K562 (cell line): ENCODE results near the gene PITRM1. TPM values are rescaled to one million over a fixed set of nuclear protein-coding genes. Genes with fewer than 3 reads are reported as not detected.

Experiments used
- ATAC-seq: fragments of 200-7000 bp; cut with Tn5 transposase; 3 replicates; pipeline ENCODE4 v1.9.1; 2020; ENCODE audit warnings: moderate library complexity
- BruUV-seq: library from RNA; stranded (reverse); fragments of 400-500 nt; replicated peaks from 2 replicates; lab custom pipeline; 2021; lab: Mats Ljungman, UMichigan
- CTCF ChIA-PET: fragments of 300-600 bp; formaldehyde crosslinking; extraction: SDS; loops from one replicate; lab custom pipeline; 2021; ENCODE audit warnings: low intra/inter-chr PET ratio; lab: Yijun Ruan, JAX
- POLR2A ChIA-PET: fragments of 300-600, 350-650 bp; sonication (Branson Sonifier 250); formaldehyde crosslinking; extraction: SDS; loops from one replicate; lab custom pipeline; 2021; ENCODE audit warnings: antibody characterized with exemption, inconsistent platforms; lab: Yijun Ruan, JAX
- DNase-seq, 4 experiments: peaks; one replicate each; pipeline versions ENCODE4 v3.0.0 to v3.0.0-alpha.2; 2011 to 2018; ENCODE audit warnings: low spot score in 3 of 4, mixed read lengths in 3 of 4; ENCODE audit errors: extremely low read depth in 1 of 4
- FAIRE-seq: peaks from 2 replicates; lab custom pipeline; 2011; peaks lifted over from hg19 to GRCh38; lab: Jason Lieb, UNC
- H2AFZ ChIP-seq: 2 replicates; pipeline ENCODE4 v1.6.0; 2011; ENCODE audit warnings: low read depth, low read length, control low read depth, inconsistent platforms
- H3K27ac ChIP-seq: fragments of 200-600 bp; 3 replicates; pipeline ENCODE4 v1.8.0; 2011; ENCODE audit warnings: low read depth, mild to moderate bottlenecking, control low read depth, inconsistent platforms, low read length, moderate library complexity, mixed read lengths; ENCODE audit errors: extremely low read depth
- H3K27me3 ChIP-seq, 2 experiments: fragments of 300-600 bp in 1 of 2; 2 replicates in 1 of 2; 3 replicates in 1 of 2; pipeline versions ENCODE4 v1.6.0 to v1.8.0; 2011; ENCODE audit warnings: inconsistent platforms in 2 of 2, low read length in 2 of 2, mild to moderate bottlenecking in 1 of 2, mixed read lengths in 1 of 2, moderate library complexity in 1 of 2; ENCODE audit not compliant: control insufficient read depth in 2 of 2, insufficient read depth in 2 of 2
- H3K36me3 ChIP-seq: fragments of 300-600 bp; 3 replicates; pipeline ENCODE4 v1.8.0; 2011; ENCODE audit warnings: mild to moderate bottlenecking, low read length, inconsistent platforms; ENCODE audit not compliant: control insufficient read depth, insufficient read depth
- H3K4me1 ChIP-seq, 2 experiments: fragments of 200-600 bp in 1 of 2; replicated peaks in 1 of 2; 2 replicates in 1 of 2; 3 replicates in 1 of 2; pipeline versions ENCODE4 v1.5.1 to v1.8.0; 2011; ENCODE audit warnings: inconsistent platforms in 2 of 2, low read length in 2 of 2, mild to moderate bottlenecking in 1 of 2, mixed read lengths in 1 of 2, moderate library complexity in 1 of 2; ENCODE audit not compliant: control insufficient read depth in 2 of 2, insufficient read depth in 2 of 2
- H3K4me2 ChIP-seq: 2 replicates; pipeline ENCODE4 v1.6.1; 2011; ENCODE audit warnings: low read length, control low read depth, inconsistent platforms, mixed read lengths; ENCODE audit not compliant: insufficient read depth
- H3K4me3 ChIP-seq: fragments of 200-600 bp; sonication (generic), shearing (Covaris generic); 2 replicates; pipeline ENCODE4 v1.5.1; 2016; ENCODE audit warnings: control low read depth, inconsistent platforms
- H3K79me2 ChIP-seq: fragments of 200-600 bp; 3 replicates; pipeline ENCODE4 v1.8.0; 2011; ENCODE audit warnings: low read length, inconsistent platforms; ENCODE audit not compliant: control insufficient read depth, insufficient read depth
- H3K9ac ChIP-seq, 2 experiments: 2 replicates each; pipeline versions ENCODE4 v1.6.0 to v1.6.1; 2011; ENCODE audit warnings: low read depth in 2 of 2, low read length in 2 of 2, control low read depth in 1 of 2, inconsistent platforms in 1 of 2, mild to moderate bottlenecking in 1 of 2, mixed read lengths in 1 of 2; ENCODE audit not compliant: insufficient read depth in 1 of 2
- H3K9me1 ChIP-seq: one replicate; pipeline ENCODE4 v1.6.0; 2011; ENCODE audit warnings: inconsistent platforms, mild to moderate bottlenecking, low read length, moderate library complexity; ENCODE audit not compliant: control insufficient read depth, insufficient read depth
- H3K9me3 ChIP-seq: replicated peaks from 2 replicates; pipeline ENCODE4 v1.5.1; 2011; ENCODE audit warnings: low read depth, low read length, inconsistent platforms; ENCODE audit not compliant: control insufficient read depth, insufficient read depth
- H4K20me1 ChIP-seq: replicated peaks from 2 replicates; pipeline ENCODE4 v1.6.1; 2011; ENCODE audit warnings: low read length, inconsistent platforms, mixed read lengths; ENCODE audit not compliant: control insufficient read depth, insufficient read depth
- ASH1L ChIP-seq: fragments of 450-650 bp; IDR thresholded peaks from 2 replicates; pipeline ENCODE4 v1.6.1; 2018; ENCODE audit warnings: borderline replicate concordance, mild to moderate bottlenecking, low read depth; ENCODE audit not compliant: partially characterized antibody
- CBX5 ChIP-seq: IDR thresholded peaks from 2 replicates; pipeline ENCODE4 v1.6.1; 2014; ENCODE audit warnings: low read depth, borderline replicate concordance
- CREM ChIP-seq: IDR thresholded peaks from 2 replicates; pipeline ENCODE4 v1.6.1; 2014; ENCODE audit warnings: antibody characterized with exemption, low read depth
- EWSR1 ChIP-seq: fragments of 450-650 bp; IDR thresholded peaks from 2 replicates; pipeline ENCODE4 v1.6.1; 2018; ENCODE audit warnings: borderline replicate concordance, mild to moderate bottlenecking, low read depth, moderate library complexity; ENCODE audit not compliant: partially characterized antibody
- IFI16 ChIP-seq: fragments of 250-450 bp; sonication (Bioruptor Pico); IDR thresholded peaks from 2 replicates; pipeline ENCODE4 v2.1.2; 2022; ENCODE audit warnings: mild to moderate bottlenecking, inconsistent platforms
- KLF1 ChIP-seq: fragments of 450-650 bp; IDR thresholded peaks from 2 replicates; pipeline ENCODE4 v1.6.1; 2016; ENCODE audit warnings: missing genetic modification characterization, missing compliant biosample characterization
- L3MBTL2 ChIP-seq: fragments of 450-650 bp; IDR thresholded peaks from 2 replicates; pipeline ENCODE4 v1.6.1; 2016; ENCODE audit warnings: mild to moderate bottlenecking, moderate library complexity
- NCOA1 ChIP-seq: fragments of 450-650 bp; IDR thresholded peaks from 2 replicates; pipeline ENCODE4 v1.6.1; 2016; ENCODE audit warnings: low read depth
- SMARCE1 ChIP-seq: fragments of 450-650 bp; IDR thresholded peaks from 2 replicates; pipeline ENCODE4 v1.7.1; 2016; ENCODE audit warnings: mild to moderate bottlenecking
- ZFP36 ChIP-seq: fragments of 150-350 bp; IDR thresholded peaks from 2 replicates; pipeline ENCODE4 v1.6.1; 2018; ENCODE audit warnings: low read length, low read depth; ENCODE audit not compliant: partially characterized antibody
- ZNF24 ChIP-seq: fragments of 450-650 bp; IDR thresholded peaks from 2 replicates; pipeline ENCODE4 v1.6.1; 2016
- WGBS: fragments of 100-300 bp; shearing (Covaris generic); methylation state at CpG from one replicate; pipeline ENCODE4 v1.1.6; 2016; ENCODE audit warnings: low coverage, mixed read lengths; ENCODE audit not compliant: insufficient coverage; ENCODE audit errors: missing lambda C conversion rate; 5-methylcytosine and 5-hydroxymethylcytosine counted together
- in situ Hi-C: fragments of 300-500 bp; cut with MboI; formaldehyde crosslinking; loops from 4 replicates; pipeline ENCODE4 v1.15.0; 2018; ENCODE audit warnings: inconsistent platforms, mixed read lengths
- intact Hi-C: fragments of 100-400 bp; cut with micrococcal nuclease; formaldehyde crosslinking; loops from 2 replicates; pipeline ENCODE4 v1.14.2; 2022
- polyA plus RNA-seq, 8 experiments: library from polyadenylated mRNA; depleted of rRNA in 4 of 8; stranded (reverse) in 5 of 8; unstranded in 3 of 8; fragments of >200 nt; fragmentation: Nextera tagmentation in 2 of 8; fragmentation: Illumina TruSeq in 1 of 8; extraction: Ambion mirVana in 2 of 8; extraction: Trizol in 1 of 8; gene quantifications; 2 replicates each; pipeline versions ENCODE4 v1.2.1 to v1.2.3, GENCODE V29; 2011 to 2014; ENCODE audit warnings: inconsistent platforms in 1 of 8, missing spikeins in 1 of 8
- total RNA-seq, 7 experiments: library from RNA; depleted of rRNA in 6 of 7; stranded (reverse); fragments of >200 nt in 6 of 7; fragmentation: Illumina TruSeq in 2 of 7; extraction: Trizol in 2 of 7; gene quantifications; 2 replicates each; pipeline versions ENCODE4 v1.2.1 to v1.2.3, GENCODE V29; 2011 to 2021; ENCODE audit warnings: low replicate concordance in 1 of 7
- TF ChIP-seq, protein P1 (sequence below): fragments of 250-450 bp; sonication (Bioruptor Pico); IDR thresholded peaks from 2 replicates; pipeline ENCODE4 v1.8.0; 2021; ENCODE audit warnings: moderate library complexity, mild to moderate bottlenecking, inconsistent platforms
- TF ChIP-seq, protein P2 (sequence below): fragments of 450-650 bp; IDR thresholded peaks from 2 replicates; pipeline ENCODE4 v1.6.1; 2016; ENCODE audit warnings: low read depth, mild to moderate bottlenecking, moderate library complexity
- TF ChIP-seq, protein P3 (sequence below): fragments of 450-650 bp; formaldehyde crosslinking; IDR thresholded peaks from 2 replicates; pipeline ENCODE4 v1.4.0; 2020; ENCODE audit warnings: mild to moderate bottlenecking, moderate library complexity
- TF ChIP-seq, protein P4 (sequence below): fragments of 450-650 bp; IDR thresholded peaks from 2 replicates; pipeline ENCODE4 v1.6.1; 2018; ENCODE audit warnings: mild to moderate bottlenecking, low read depth; ENCODE audit not compliant: partially characterized antibody

The PITRM1 gene
- total and polyA plus RNA-seq, 9 of the 15 experiments (the other 6 are each of a cell fraction or from before 2014, with no cell fraction given), result 21.1 to 70.4 (median 39.7) TPM

DNA sequence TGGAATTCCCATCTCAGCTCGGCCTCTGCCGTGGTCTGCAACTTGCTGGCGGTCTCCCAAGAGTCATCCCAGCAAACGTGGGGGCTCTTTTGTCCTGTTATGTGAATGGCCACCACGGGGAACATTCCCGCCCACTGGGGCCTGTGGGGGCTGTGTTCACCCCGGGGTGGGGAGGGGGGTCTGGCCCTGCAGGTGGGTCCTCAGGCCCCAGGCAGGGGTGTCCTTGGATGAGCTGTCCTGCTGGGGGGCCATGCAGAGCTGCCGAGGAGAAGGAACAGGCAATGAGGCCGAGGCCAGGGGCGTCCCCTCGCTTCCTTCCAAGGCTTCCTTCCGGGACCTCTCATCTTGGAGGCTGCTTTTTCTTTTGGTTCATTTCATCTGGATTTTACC lies 24.4 kb upstream of the PITRM1 start:
- BruUV-seq, result no TSS peak
- H3K9me3 ChIP-seq, result no peaks in the 10 kb centered on the region
- H3K4me3 ChIP-seq, result no peak overlapping the region
- FAIRE-seq, result no peak
- no peaks in the 10 kb centered on the region for H3K36me3 ChIP-seq
- 0 out of 2 replicates have a peak, but pooled peaks cover 8% of the 10 kb centered on the region for H4K20me1 ChIP-seq
- WGBS, result 18% methylated on average over 10 of the region's 12 CpGs
- TF ChIP-seq, protein P1, sequence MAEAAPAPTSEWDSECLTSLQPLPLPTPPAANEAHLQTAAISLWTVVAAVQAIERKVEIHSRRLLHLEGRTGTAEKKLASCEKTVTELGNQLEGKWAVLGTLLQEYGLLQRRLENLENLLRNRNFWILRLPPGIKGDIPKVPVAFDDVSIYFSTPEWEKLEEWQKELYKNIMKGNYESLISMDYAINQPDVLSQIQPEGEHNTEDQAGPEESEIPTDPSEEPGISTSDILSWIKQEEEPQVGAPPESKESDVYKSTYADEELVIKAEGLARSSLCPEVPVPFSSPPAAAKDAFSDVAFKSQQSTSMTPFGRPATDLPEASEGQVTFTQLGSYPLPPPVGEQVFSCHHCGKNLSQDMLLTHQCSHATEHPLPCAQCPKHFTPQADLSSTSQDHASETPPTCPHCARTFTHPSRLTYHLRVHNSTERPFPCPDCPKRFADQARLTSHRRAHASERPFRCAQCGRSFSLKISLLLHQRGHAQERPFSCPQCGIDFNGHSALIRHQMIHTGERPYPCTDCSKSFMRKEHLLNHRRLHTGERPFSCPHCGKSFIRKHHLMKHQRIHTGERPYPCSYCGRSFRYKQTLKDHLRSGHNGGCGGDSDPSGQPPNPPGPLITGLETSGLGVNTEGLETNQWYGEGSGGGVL (CRISPR knock-in tag), result no peak
- TF ChIP-seq L3MBTL2, result no peak
- TF ChIP-seq, protein P2, sequence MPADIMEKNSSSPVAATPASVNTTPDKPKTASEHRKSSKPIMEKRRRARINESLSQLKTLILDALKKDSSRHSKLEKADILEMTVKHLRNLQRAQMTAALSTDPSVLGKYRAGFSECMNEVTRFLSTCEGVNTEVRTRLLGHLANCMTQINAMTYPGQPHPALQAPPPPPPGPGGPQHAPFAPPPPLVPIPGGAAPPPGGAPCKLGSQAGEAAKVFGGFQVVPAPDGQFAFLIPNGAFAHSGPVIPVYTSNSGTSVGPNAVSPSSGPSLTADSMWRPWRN, result no peak
- no peak for TF ChIP-seq ZNF24
- no peak for TF ChIP-seq KLF1
- no peak for TF ChIP-seq IFI16
- TF ChIP-seq ZFP36, result no peak
- TF ChIP-seq ASH1L, result no peak
- no peak for TF ChIP-seq SMARCE1
- no peak for TF ChIP-seq CBX5
- no peak for TF ChIP-seq EWSR1
- TF ChIP-seq, protein P3, sequence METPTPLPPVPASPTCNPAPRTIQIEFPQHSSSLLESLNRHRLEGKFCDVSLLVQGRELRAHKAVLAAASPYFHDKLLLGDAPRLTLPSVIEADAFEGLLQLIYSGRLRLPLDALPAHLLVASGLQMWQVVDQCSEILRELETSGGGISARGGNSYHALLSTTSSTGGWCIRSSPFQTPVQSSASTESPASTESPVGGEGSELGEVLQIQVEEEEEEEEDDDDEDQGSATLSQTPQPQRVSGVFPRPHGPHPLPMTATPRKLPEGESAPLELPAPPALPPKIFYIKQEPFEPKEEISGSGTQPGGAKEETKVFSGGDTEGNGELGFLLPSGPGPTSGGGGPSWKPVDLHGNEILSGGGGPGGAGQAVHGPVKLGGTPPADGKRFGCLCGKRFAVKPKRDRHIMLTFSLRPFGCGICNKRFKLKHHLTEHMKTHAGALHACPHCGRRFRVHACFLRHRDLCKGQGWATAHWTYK (CRISPR knock-in tag), result no peak
- TF ChIP-seq CREM, result no peak
- no peak for TF ChIP-seq NCOA1
- TF ChIP-seq, protein P4, sequence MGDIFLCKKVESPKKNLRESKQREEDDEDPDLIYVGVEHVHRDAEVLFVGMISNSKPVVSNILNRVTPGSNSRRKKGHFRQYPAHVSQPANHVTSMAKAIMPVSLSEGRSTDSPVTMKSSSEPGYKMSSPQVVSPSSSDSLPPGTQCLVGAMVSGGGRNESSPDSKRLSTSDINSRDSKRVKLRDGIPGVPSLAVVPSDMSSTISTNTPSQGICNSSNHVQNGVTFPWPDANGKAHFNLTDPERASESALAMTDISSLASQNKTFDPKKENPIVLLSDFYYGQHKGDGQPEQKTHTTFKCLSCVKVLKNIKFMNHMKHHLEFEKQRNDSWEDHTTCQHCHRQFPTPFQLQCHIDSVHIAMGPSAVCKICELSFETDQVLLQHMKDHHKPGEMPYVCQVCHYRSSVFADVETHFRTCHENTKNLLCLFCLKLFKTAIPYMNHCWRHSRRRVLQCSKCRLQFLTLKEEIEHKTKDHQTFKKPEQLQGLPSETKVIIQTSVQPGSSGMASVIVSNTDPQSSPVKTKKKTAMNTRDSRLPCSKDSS, result no peak
- TF ChIP-seq, all 486 proteins: peak for 0
- H3K4me2 ChIP-seq, result no peak overlapping the region
- no peaks in the 10 kb centered on the region for H3K9me1 ChIP-seq
- CTCF ChIA-PET, result interaction anchor here (0.6 to 1.4 kb wide), 5 partner anchors 1459 to 1972 kb away, joined by 3 to 4 read pairs (median 3); no protein-coding TSS in a partner anchor
- POLR2A ChIA-PET, result interaction anchor here (0.5 to 0.6 kb wide), 3 partner anchors 117 to 1584 kb away, joined by 3 read pairs; no protein-coding TSS in a partner anchor
- no peak for ATAC-seq
- in situ Hi-C loops (no loop called here), intact Hi-C loops (loop anchor here (5.0 kb wide), 3 partner anchors 40 to 1570 kb away; no protein-coding TSS in a partner anchor)
- peaks cover 29 to 74% of the 10 kb centered on the region in 2 experiments; a peak in 4 of 5 replicates for H3K27me3 ChIP-seq
- DNase-seq, result no peak
- H3K27ac ChIP-seq, result no peak overlapping the region
- H3K4me1 ChIP-seq, result peaks cover 0 to 8% of the 10 kb centered on the region in 2 experiments; a peak in 2 of 5 replicates
- no peak overlapping the region for H2AFZ ChIP-seq
- H3K79me2 ChIP-seq, result no peaks in the 10 kb centered on the region
- H3K9ac ChIP-seq, result no peak overlapping the region
